ENCODE results near the gene C1QTNF12.

Gene C1QTNF12

DNA sequence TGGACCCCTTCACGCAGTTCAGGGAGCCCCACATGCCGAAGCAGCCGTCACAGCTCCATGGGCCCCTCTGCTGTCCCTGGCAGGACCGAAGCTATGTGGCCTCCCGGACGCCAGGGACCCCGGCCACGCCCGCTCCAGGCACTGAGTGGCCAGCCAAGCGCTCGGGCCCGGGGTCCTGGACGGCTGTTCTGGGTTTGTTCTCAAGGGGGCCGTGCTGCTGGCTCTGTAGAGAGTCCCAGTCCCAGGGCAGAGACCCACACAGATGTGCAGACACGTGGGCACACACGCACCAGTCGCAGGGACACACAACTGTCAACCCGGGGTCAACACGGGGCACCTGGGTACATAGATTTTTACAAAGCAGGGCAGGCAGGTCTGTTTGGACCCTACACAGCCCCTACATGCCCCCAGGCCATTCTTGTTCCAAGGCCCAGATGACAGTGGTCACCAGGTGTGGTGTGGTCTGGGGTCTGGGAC is 7.8 kb downstream of the C1QTNF12 start:
- DNase-seq (ENCODE audit: low read depth, low spot score): no peak
- H3K4me3 ChIP-seq (ENCODE audit: low read depth, low read length): no peak overlapping the region
- TF ChIP-seq, protein P1, sequence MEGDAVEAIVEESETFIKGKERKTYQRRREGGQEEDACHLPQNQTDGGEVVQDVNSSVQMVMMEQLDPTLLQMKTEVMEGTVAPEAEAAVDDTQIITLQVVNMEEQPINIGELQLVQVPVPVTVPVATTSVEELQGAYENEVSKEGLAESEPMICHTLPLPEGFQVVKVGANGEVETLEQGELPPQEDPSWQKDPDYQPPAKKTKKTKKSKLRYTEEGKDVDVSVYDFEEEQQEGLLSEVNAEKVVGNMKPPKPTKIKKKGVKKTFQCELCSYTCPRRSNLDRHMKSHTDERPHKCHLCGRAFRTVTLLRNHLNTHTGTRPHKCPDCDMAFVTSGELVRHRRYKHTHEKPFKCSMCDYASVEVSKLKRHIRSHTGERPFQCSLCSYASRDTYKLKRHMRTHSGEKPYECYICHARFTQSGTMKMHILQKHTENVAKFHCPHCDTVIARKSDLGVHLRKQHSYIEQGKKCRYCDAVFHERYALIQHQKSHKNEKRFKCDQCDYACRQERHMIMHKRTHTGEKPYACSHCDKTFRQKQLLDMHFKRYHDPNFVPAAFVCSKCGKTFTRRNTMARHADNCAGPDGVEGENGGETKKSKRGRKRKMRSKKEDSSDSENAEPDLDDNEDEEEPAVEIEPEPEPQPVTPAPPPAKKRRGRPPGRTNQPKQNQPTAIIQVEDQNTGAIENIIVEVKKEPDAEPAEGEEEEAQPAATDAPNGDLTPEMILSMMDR (IDR thresholded peaks at IDR 0.05; ENCODE audit: low read depth, low read length): no peak
- in situ Hi-C loops (cut with HindIII; ENCODE audit: low sequenced_read_pairs): no loop called here

DNA sequence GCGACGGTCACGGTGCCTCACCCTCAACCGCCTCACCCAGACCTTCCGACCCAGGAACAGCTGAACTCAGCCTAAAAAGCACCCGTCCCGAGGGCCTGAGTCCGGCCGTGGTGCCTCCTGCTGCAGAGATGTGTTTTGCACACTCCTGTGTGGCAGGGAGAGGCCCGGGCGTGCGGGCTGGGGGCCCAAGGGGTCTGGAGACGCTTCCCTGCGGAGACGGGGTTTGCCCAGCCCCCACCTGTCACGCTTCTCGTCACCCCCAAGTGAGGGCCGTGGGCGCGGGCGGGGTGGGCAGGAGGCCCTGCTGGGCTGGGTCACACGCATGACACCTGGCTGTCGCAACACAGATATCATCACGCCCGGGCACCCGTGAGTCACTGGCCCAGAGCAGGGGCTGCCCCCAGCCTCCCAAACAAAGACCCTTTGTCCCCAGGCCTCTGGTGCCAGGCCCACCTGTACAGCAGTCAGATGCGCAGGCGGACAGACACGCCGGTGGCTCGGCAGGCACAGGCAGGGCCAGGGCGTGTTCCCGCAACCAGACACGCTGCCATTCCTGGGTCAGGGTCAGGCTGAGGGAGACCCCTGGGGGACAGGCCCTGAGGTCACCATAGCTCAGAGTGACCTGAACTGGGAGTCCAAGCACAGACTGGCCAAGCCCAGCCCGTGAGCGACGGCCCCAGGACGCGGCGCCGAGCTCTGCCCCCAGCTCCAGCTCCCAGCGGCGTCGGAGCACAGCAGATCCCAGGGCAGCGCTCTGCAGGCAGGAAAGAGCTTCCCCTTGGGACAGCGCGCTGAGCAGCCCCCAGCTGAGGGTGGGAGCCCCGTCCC is 8.4 kb downstream of the C1QTNF12 start:
- H3K4me3 ChIP-seq (ENCODE audit: low read depth, low read length): no peak overlapping the region
- TF ChIP-seq, protein P1 (IDR thresholded peaks at IDR 0.05; ENCODE audit: low read depth, low read length): no peak
- in situ Hi-C loops (cut with HindIII; ENCODE audit: low sequenced_read_pairs): no loop called here
- DNase-seq (ENCODE audit: low read depth, low spot score): no peak

DNA sequence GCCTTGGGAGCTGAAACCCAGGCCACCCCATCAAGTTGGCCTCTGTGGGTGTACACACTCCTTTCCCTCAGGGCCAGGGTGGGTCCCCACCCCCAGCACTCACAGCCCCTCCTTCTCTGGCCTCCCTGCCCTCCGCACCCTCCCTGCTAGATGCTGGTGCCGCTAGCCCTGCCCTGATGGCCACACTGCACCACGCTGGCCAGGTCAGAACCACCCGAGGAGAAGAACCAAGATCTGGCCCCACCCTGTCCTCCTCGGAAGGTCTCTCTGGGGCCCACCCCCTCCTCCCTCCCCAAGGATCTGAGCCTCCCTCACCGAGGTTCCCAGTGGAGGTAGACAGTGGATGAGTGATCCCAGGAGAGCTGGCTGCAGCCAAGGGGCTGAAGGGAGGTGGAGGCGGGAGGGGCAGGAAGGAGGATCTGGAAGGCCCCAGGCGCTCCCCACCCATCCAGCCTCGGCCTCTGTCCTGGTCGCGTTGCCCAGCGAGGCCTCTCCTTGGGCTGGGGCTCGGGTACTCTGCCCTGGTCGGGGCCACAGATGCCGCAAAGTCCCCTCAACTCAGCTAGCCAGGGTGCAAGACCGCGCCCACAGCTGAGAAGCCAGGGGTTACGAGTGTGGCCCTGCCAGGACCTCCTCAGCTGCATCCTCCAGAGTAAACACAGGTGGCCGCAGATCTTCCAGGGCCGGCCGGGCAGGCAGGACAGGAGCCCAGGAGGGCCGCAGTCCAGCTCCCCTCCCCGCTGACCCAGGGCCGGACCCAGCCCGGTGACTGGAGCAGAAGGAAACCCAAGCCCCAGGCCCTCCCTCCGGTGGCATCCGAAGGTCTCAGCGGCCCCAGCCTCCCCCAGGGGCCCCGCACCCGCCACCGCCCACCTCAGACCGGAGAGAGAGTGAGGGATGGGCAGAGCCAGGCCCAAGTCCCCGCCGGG is 9.3 kb downstream of the C1QTNF12 start:
- in situ Hi-C loops (cut with HindIII; ENCODE audit: low sequenced_read_pairs): no loop called here
- DNase-seq (ENCODE audit: low read depth, low spot score): no peak
- TF ChIP-seq, protein P1 (IDR thresholded peaks at IDR 0.05; ENCODE audit: low read depth, low read length): no peak
- H3K4me3 ChIP-seq (ENCODE audit: low read depth, low read length): no peak overlapping the region

DNA sequence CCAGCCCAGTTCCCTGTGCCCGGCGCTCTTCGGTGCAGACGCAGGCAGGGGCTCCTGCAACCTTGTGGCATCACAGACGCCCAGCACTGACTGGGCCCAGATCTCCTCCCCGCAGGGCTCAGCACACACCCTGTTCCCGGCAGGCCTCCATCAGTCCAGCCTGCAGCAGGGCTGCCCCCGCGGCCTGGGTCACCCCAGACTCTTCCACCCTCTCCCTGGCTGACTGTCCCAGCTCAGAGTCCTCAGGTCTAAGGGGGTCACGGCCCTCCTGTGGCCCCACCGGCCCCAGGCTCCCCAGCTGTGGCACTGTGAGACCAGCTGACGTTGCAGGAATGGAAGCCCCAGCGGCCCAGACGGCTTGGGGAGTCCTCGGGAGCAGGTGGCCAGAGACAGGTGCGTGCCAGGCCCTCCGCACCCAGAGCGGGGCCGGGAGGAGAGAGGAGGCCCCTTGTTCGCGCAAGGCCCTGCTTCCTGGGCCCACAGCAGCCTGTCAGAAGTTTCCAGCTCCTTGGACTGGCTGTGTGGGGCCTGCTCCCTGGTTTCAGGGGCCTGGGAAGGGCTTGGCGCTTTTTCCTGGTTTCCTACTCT is 10.3 kb downstream of the C1QTNF12 start:
- TF ChIP-seq, protein P1 (IDR thresholded peaks at IDR 0.05; ENCODE audit: low read depth, low read length): no peak
- H3K4me3 ChIP-seq (ENCODE audit: low read depth, low read length): no peak overlapping the region
- in situ Hi-C loops (cut with HindIII; ENCODE audit: low sequenced_read_pairs): no loop called here
- no peak for DNase-seq (ENCODE audit: low read depth, low spot score)

DNA sequence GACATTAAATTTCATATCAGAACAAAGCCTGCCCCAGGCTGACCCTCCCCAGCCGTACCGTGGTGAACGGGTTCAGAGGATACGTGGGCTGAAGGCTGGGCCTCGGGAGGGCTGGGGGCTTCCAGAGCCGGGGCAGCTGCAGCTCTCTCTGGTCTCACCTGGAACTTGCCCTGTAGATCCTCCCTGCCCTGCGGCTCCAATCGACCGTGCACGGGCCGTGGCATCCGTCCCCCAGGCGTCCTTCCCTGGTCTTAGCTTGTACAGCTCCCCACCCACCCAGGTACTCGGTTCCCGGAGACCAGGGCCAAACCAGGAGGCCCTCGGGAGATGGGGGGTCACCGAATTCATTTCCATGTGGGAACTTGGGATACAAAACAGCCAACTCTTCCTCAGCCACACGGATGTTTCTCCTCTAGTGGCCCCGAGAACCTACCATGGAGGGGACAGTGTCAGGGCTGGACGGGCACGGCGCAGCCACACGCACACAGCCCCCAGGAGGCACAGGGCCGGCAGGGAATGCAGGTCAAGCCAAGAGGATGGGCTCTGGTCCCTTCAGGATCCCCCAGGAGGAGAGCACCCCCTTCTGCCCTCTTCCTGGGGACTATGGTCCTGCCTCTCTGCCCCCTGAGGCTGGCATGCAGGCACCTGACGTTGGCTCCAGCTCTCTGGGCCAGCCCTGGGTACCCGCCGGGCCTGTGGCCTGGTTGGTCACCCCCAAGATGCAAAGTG is 11.3 kb downstream of the C1QTNF12 start:
- TF ChIP-seq, protein P1 (IDR thresholded peaks at IDR 0.05; ENCODE audit: low read depth, low read length): no peak
- DNase-seq (ENCODE audit: low read depth, low spot score): no peak
- in situ Hi-C loops (cut with HindIII; ENCODE audit: low sequenced_read_pairs): no loop called here
- H3K4me3 ChIP-seq (ENCODE audit: low read depth, low read length): no peak overlapping the region

Data from astrocyte of the spinal cord (primary cell).